Activated T-helper 17 cell treated with anti-CD3 and anti-CD28 coated beads, Interleukin-2, amount 50 U/mL, for 72 hours (primary cell): Measurements from ENCODE around the gene DCAF11. TPM values are rescaled to one million over a fixed set of nuclear protein-coding genes. Genes with fewer than 3 reads are reported as not detected.

Experiments
- ATAC-seq: fragments of 150-1000 bp; cut with Tn5 transposase; replicated peaks from 2 replicates; pipeline ENCODE4 v1.10.0; 2021; ENCODE audit warnings: mild to moderate bottlenecking, moderate library complexity
- H3K27ac Mint-ChIP-seq: one replicate; pipeline ENCODE4 v1.8.0; 2022; ENCODE audit warnings: mixed read lengths
- H3K27me3 Mint-ChIP-seq: one replicate; pipeline ENCODE4 v1.8.0; 2022; ENCODE audit warnings: mixed read lengths
- H3K36me3 Mint-ChIP-seq: one replicate; pipeline ENCODE4 v1.8.0; 2022; ENCODE audit warnings: low read depth, mild to moderate bottlenecking, mixed read lengths
- H3K4me1 Mint-ChIP-seq: one replicate; pipeline ENCODE4 v1.8.0; 2022; ENCODE audit warnings: mixed read lengths
- H3K4me3 Mint-ChIP-seq: one replicate; pipeline ENCODE4 v1.8.0; 2022; ENCODE audit warnings: mild to moderate bottlenecking, mixed read lengths
- H3K9me3 Mint-ChIP-seq: one replicate; pipeline ENCODE4 v1.8.0; 2022; ENCODE audit warnings: mixed read lengths
- total RNA-seq, 2 donors: library from RNA; stranded (reverse); gene quantifications; one replicate each; pipeline ENCODE4 v1.2.3, GENCODE V29; 2022

DCAF11 gene
- total RNA-seq, 2 donors from 2014 or later, result 72.4 to 94.8 TPM

- Mint-ChIP-seq H3K27me3 (no peaks in the 10 kb centered on the region), H3K36me3 (peaks cover 84% of the 10 kb centered on the region), H3K4me3 (peak overlapping the region; percentile 25), H3K4me1 (peaks cover 6% of the 10 kb centered on the region), H3K9me3 (no peaks in the 10 kb centered on the region), H3K27ac (peak overlapping the region; percentile 25)
- no peak for ATAC-seq
Observed at GRCh38 chr14:24172871-24173281, 58.3 kb downstream of the DCAF11 start.

Other genes starting within 250 kb of the DCAF11 start
- gene DHRS4, start 161.0 kb upstream of the DCAF11 start, total RNA-seq, result 10 to 100 TPM; 14.6 to 15.0 TPM
- 10 to 100 TPM; 15.8 to 17.9 TPM for gene DHRS4L2, start 125.8 kb upstream of the DCAF11 start, total RNA-seq
- 1 to 10 TPM; 2.1 to 4.2 TPM for gene CARMIL3, start 62.8 kb upstream of the DCAF11 start, total RNA-seq
- gene CPNE6, start 43.2 kb upstream of the DCAF11 start, total RNA-seq, result not detected
- 10 to 100 TPM; 31.4 to 57.6 TPM for gene PCK2, start 20.5 kb upstream of the DCAF11 start, total RNA-seq
- 1 to 10 TPM; 1.7 to 2.5 TPM for gene NRL, start 172 bp downstream of the DCAF11 start, total RNA-seq
- under 1 TPM in 1 of 2 donors, not detected in 1; 0.58 TPM for gene FITM1, start 15.9 kb downstream of the DCAF11 start, total RNA-seq
- 100 to 1,000 TPM; 361 to 375 TPM for gene PSME1, start 21.4 kb downstream of the DCAF11 start, total RNA-seq
- 10 to 100 TPM; 31.0 to 43.8 TPM for gene EMC9, start 26.8 kb downstream of the DCAF11 start, total RNA-seq
- gene PSME2, start 31.8 kb downstream of the DCAF11 start, total RNA-seq, result 100 to 1,000 TPM; 339 to 489 TPM
- 10 to 100 TPM; 56.6 to 86.7 TPM for gene RNF31, start 32.7 kb downstream of the DCAF11 start, total RNA-seq
- gene IRF9, start 46.5 kb downstream of the DCAF11 start, total RNA-seq, result 100 to 1,000 TPM; 106 to 190 TPM
- 10 to 100 TPM; 35.7 to 58.8 TPM for gene REC8, start 57.3 kb downstream of the DCAF11 start, total RNA-seq
- 10 to 100 TPM; 34.0 to 78.7 TPM for gene IPO4, start 74.0 kb downstream of the DCAF11 start, total RNA-seq
- gene TM9SF1, start 80.7 kb downstream of the DCAF11 start, total RNA-seq, result 10 to 100 TPM; 28.6 to 33.4 TPM
- gene TSSK4, start 90.9 kb downstream of the DCAF11 start, total RNA-seq, result under 1 TPM in 1 of 2 donors, not detected in 1; 0.82 TPM
- 10 to 100 TPM; 62.8 to 69.8 TPM for gene CHMP4A, start 98.7 kb downstream of the DCAF11 start, total RNA-seq
- gene MDP1, start 101.3 kb downstream of the DCAF11 start, total RNA-seq, result 1 to 10 TPM; 4.0 to 7.1 TPM
- 100 to 1,000 TPM; 128 to 243 TPM for gene NEDD8, start 117.6 kb downstream of the DCAF11 start, total RNA-seq
- gene GMPR2, start 118.2 kb downstream of the DCAF11 start, total RNA-seq, result 10 to 100 TPM; 73.2 to 85.0 TPM
- 10 to 100 TPM; 61.4 to 76.4 TPM for gene TINF2, start 127.8 kb downstream of the DCAF11 start, total RNA-seq
- 10 to 100 TPM; 16.1 to 18.2 TPM for gene TGM1, start 148.4 kb downstream of the DCAF11 start, total RNA-seq
- gene RABGGTA, start 156.8 kb downstream of the DCAF11 start, total RNA-seq, result 10 to 100 TPM; 61.0 to 68.3 TPM
- 10 to 100 TPM; 12.6 to 14.2 TPM for gene DHRS1, start 185.0 kb downstream of the DCAF11 start, total RNA-seq
- gene NOP9, start 185.1 kb downstream of the DCAF11 start, total RNA-seq, result 10 to 100 TPM; 21.2 to 42.2 TPM
- 10 to 100 TPM; 14.9 to 28.1 TPM for gene CIDEB, start 193.2 kb downstream of the DCAF11 start, total RNA-seq
- 10 to 100 TPM in 1 of 2 donors, 1 to 10 TPM in 1; 8.7 to 13.5 TPM for gene LTB4R2, start 195.4 kb downstream of the DCAF11 start, total RNA-seq
- 10 to 100 TPM; 11.6 to 21.4 TPM for gene LTB4R, start 196.7 kb downstream of the DCAF11 start, total RNA-seq
- 10 to 100 TPM in 1 of 2 donors, 1 to 10 TPM in 1; 2.3 to 10.5 TPM for gene ADCY4, start 220.3 kb downstream of the DCAF11 start, total RNA-seq
- gene RIPK3, start 225.2 kb downstream of the DCAF11 start, total RNA-seq, result 10 to 100 TPM; 12.9 to 17.4 TPM